Peyer's patch (tissue), 4 donors: ENCODE data around the gene AK4.

Experiments
- CTCF ChIP-seq, 6 experiments: fragments of 450-650 bp in 4 of 6; fragments of 200-600 bp in 2 of 6; sonication (generic) in 1 of 6; IDR thresholded peaks; one replicate each; pipeline ENCODE4 v1.5.1; 2017 to 2019; ENCODE audit warnings: antibody characterized with exemption in 6 of 6, mild to moderate bottlenecking in 3 of 6, moderate library complexity in 1 of 6
- POLR2A ChIP-seq, 2 donors: fragments of 450-650 bp; IDR thresholded peaks; one replicate each; pipeline ENCODE4 v1.5.1; 2017; ENCODE audit warnings: antibody characterized with exemption in 2 of 2, mild to moderate bottlenecking in 2 of 2, moderate library complexity in 2 of 2

- TF ChIP-seq CTCF (IDR thresholded peaks at IDR 0.05) (no peak), POLR2A (IDR thresholded peaks at IDR 0.05) (no peak)
Measured at GRCh38 chr1:65266476-65266875, 118.5 kb downstream of the AK4 start.
